Aorta (tissue), 5 donors: ENCODE measurements around the gene PIP4K2B. TPM values are rescaled to one million over a fixed set of nuclear protein-coding genes. Genes with fewer than 3 reads are reported as not detected.
"Not testable (repeated sequence)": the region's sequence is repeated elsewhere in the genome, so short reads cannot be mapped to it uniquely, and the experiment has no call there.

Experiments
- ATAC-seq: fragments of 200-7000 bp; cut with Tn5 transposase; one replicate; pipeline ENCODE4 v1.9.1; 2022; ENCODE audit warnings: moderate library complexity; ENCODE audit not compliant: low FRiP score
- DNase-seq, 2 donors: peaks; one replicate each; pipeline ENCODE4 v3.0.0-alpha.2; 2020
- H3K27ac ChIP-seq, 2 donors: one replicate each; pipeline ENCODE4 v1.5.1; 2013; ENCODE audit warnings: low read length in 2 of 2, mild to moderate bottlenecking in 2 of 2, moderate library complexity in 2 of 2, control low read depth in 1 of 2, inconsistent platforms in 1 of 2, low read depth in 1 of 2
- H3K27me3 ChIP-seq, 2 donors: one replicate each; pipeline ENCODE4 v1.6.1; 2013; ENCODE audit warnings: control low read depth in 1 of 2, low read length in 1 of 2, mild to moderate bottlenecking in 1 of 2, moderate library complexity in 1 of 2; ENCODE audit not compliant: insufficient read depth in 2 of 2, control insufficient read depth in 1 of 2
- H3K36me3 ChIP-seq, 2 donors: one replicate each; pipeline ENCODE4 v1.6.1; 2013; ENCODE audit warnings: control low read depth in 1 of 2, low read length in 1 of 2, mild to moderate bottlenecking in 1 of 2; ENCODE audit not compliant: insufficient read depth in 2 of 2, control insufficient read depth in 1 of 2
- H3K4me1 ChIP-seq, 2 donors: one replicate each; pipeline ENCODE4 v1.6.1; 2013; ENCODE audit warnings: low read length in 2 of 2, control low read depth in 1 of 2, mild to moderate bottlenecking in 1 of 2, moderate library complexity in 1 of 2; ENCODE audit not compliant: insufficient read depth in 2 of 2, control insufficient read depth in 1 of 2
- H3K4me3 ChIP-seq, 2 donors: one replicate each; pipeline ENCODE4 v1.5.1; 2013; ENCODE audit warnings: low read length in 2 of 2, control low read depth in 1 of 2, mild to moderate bottlenecking in 1 of 2
- H3K9me3 ChIP-seq: one replicate; pipeline ENCODE4 v1.6.1; 2013; ENCODE audit warnings: mild to moderate bottlenecking, low read length; ENCODE audit not compliant: control insufficient read depth
- WGBS, 2 donors: extraction: QIAGEN DNeasy Blood & Tissue Kit; methylation state at CpG; one replicate each; pipeline ENCODE4 v1.1.7; 2013; 5-methylcytosine and 5-hydroxymethylcytosine counted together
- intact Hi-C, 2 donors: fragments of 100-400 bp; cut with DNase I; formaldehyde crosslinking; loops; one replicate each; pipeline versions ENCODE4 v1.14.2 to v1.15.0; 2022
- polyA plus RNA-seq, 2 donors: library from polyadenylated mRNA; stranded (reverse); fragments of 200-250 nt; gene quantifications; one replicate each; pipeline ENCODE4 v1.2.3, GENCODE V29; 2013
- total RNA-seq, 2 donors: library from RNA; stranded (reverse); fragmentation: NEBNext Ultra II Directional; extraction: Animal tissue kit (Norgen Biotek cat#: 25700); gene quantifications; one replicate each; pipeline ENCODE4 v1.2.1, GENCODE V29; 2021
- donor health status: healthy with polysubstance abuse.
- donor health status: Bipolar disorder and iron deficiency.
- donor health status: DM: no; HTN: no; CAD: no.
- donor health status: DM: no; HTN: no; CAD: no.
- donor health status: DM: yes; HTN: yes; CAD: no.

PIP4K2B gene
- total and polyA plus RNA-seq, 4 donors = 9.6 to 48.4 (median 29.3) TPM

DNA sequence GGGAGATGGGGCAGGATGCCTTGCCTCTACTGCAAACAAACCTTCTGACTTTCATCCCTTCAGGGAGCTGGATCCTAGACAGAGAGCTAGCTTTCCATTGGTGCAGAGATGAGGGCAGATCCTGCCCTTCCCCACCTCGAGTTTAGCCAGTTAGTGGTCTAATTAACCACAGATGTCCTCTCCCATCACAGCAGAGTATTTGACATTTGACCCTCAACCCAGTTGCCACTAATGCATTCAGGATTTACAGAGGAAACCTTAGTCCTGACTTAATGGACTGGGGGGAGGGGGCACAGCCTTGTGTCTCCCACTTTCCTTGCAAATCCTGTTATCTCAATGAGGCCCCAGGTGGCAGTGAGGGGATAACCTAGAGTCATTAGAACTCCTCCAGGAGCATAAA lies 10.2 kb downstream of the PIP4K2B start:
- DNase-seq (no peak), ATAC-seq (no peak)
- no peak overlapping the region for H3K27ac ChIP-seq
- no peaks in the 10 kb centered on the region for H3K27me3 ChIP-seq
- no peaks in the 10 kb centered on the region for H3K9me3 ChIP-seq
- no peaks in the 10 kb centered on the region for H3K4me1 ChIP-seq
- H3K36me3 ChIP-seq = peaks cover 0 to 9% of the 10 kb centered on the region in 2 donors
- intact Hi-C loops = no loop called here
- WGBS, 2 donors = 5 to 11% methylated on average over 1 of the region's 1 CpG
- no peak overlapping the region for H3K4me3 ChIP-seq

DNA sequence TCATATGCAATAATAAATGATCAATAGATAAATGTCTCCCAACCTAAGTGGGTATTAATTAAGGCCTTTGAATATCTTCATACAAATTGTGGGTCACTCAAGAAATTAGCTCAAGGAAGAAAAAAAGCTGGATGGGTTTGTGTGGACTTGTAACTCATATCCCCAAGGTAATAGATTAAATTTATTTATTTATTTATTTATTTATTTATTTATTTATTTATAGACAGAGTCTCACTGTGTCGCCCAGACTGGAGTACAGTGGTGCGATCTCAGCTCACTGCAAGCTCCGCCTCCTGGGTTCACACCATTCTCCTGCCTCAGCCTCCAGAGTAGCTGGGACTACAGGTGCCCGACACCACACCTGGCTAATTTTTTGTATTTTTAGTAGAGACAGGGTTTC lies 11.4 kb downstream of the PIP4K2B start:
- H3K27me3 ChIP-seq, ATAC-seq, intact Hi-C loops, H3K4me1 ChIP-seq, DNase-seq, H3K9me3 ChIP-seq, H3K4me3 ChIP-seq, H3K27ac ChIP-seq: not testable (repeated sequence)
- 93 to 94% methylated on average over 4 of the region's 4 CpGs for WGBS, 2 donors
- peaks cover 0 to 12% of the 10 kb centered on the region in 2 donors for H3K36me3 ChIP-seq

DNA sequence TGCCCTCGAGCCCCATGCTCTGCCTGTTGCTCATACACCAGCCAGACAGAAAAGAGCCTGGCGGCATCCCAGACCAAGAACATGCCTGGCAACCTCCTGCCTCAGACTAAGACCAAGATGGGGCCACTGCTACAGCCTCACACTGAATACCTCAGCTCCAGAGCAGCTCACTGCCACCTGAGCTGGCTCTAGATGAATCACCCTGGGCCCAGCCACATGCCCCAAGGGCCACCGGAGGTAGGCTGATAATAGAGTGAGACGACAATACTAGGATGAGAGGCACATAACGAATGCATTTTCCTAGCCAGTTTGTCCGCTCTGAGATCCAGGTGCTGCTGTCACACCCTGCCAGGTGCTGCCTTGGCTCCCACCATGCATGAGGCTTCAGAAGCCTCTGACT lies 13.0 kb downstream of the PIP4K2B start:
- no peak for DNase-seq
- H3K27me3 ChIP-seq = no peaks in the 10 kb centered on the region
- ATAC-seq = no peak
- intact Hi-C loops = no loop called here
- H3K4me3 ChIP-seq = no peak overlapping the region
- no peak overlapping the region for H3K27ac ChIP-seq
- peaks cover 3 to 17% of the 10 kb centered on the region in 2 donors for H3K36me3 ChIP-seq
- no peaks in the 10 kb centered on the region for H3K4me1 ChIP-seq
- WGBS, 2 donors = 76% methylated on average over 6 of the region's 6 CpGs
- H3K9me3 ChIP-seq = no peaks in the 10 kb centered on the region

DNA sequence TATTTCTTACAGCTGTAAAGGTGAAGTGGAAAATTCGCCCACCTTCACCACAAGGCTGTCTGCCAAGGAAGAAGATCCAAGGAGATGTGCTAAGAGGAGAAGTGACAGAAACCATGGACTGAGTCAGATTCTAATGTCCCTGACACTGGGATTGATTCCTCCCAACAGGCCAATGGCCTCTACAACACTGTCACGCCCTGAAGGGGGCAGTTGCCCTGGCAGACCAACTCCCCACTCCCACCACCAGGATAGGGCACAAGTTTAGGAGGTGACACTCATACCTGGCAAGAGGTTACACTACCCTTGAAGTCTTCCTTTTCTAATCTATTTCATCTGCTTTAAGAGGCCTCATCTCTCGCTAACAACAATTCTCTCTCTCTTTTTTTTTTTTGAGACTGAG lies 16.1 kb downstream of the PIP4K2B start:
- 89 to 93% methylated on average over 3 of the region's 3 CpGs for WGBS, 2 donors
- Histone ChIP-seq H3K4me1 (no peaks in the 10 kb centered on the region), H3K27me3 (no peaks in the 10 kb centered on the region), H3K36me3 (peaks cover 14 to 33% of the 10 kb centered on the region in 2 donors), H3K27ac (no peak overlapping the region), H3K4me3 (no peak overlapping the region), H3K9me3 (no peaks in the 10 kb centered on the region)
- no peak for DNase-seq
- intact Hi-C loops = no loop called here
- no peak for ATAC-seq

DNA sequence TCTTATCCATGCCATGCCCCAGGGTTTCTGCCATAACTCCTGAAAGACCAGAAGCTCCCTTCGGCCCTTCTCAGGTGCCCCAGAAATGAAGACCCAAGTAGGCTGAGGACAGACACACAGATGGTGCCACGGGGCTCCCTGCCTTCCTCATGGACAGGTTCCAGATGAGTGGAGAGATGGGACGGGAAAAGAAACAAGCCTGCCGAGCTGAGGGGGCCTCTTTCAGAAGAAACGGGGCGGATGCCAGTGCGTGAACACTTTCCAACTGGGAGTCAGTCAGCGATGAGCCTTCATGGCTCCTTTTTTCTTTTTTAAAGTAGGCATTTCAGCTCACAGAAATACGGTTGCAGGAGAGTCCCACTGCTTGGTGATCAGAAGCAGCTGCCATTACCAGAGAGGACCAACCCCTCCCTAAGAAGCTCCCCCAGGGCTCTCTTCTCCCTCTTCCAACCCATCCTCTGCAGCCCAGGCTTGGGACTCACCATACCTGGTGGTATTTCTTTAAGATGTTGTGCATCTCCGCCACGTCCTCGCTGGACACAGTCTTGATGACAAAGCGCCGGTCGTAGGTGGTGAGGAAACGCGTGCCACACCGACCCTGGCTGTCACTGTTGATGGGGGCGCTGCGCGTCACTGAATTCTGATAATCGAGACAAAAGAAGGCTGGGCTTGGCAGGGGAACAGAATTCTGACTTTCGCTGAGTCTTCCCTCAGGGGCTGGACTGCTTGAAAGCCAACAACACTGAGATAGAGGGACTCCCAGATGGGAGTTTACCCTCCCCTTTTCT lies 19.2 kb downstream of the PIP4K2B start:
- DNase-seq (no peak), ATAC-seq (no peak)
- Histone ChIP-seq H3K36me3 (peaks cover 14 to 38% of the 10 kb centered on the region in 2 donors), H3K4me1 (no peaks in the 10 kb centered on the region), H3K27me3 (no peaks in the 10 kb centered on the region), H3K27ac (no peak overlapping the region), H3K9me3 (no peaks in the 10 kb centered on the region), H3K4me3 (no peak overlapping the region)
- WGBS, 2 donors = 87% methylated on average over 23 of the region's 23 CpGs
- intact Hi-C loops = no loop called here

DNA sequence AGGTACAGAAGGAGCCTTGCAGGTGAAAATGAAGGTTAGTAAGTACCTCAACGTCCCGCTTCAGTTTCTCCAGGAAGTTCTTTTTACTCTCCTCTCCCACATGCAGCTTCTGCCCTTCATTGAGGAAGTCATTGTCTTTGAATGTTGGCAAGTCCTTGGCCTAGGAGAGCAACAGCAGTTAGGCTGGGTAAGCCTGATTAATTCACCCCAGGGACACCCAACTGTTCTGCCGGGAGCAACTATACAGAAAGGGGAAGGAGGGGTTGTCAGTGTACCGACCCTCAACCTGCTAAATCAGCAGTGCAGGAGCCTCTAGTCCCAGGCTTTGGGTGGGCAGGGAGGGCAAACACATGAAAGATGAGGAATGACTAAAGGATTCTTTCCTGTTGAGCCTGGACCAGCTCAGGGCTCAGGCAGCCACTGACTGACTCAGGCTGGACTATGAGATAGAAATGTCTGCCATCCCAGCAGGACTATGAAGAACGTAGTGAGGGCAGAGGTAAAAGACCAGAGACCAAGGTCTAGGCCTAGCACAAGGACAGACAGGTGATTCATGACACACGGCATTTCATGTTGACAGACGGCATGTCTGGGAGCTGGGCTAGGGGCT lies 21.6 kb downstream of the PIP4K2B start:
- Histone ChIP-seq H3K9me3 (no peaks in the 10 kb centered on the region), H3K36me3 (peaks cover 14 to 31% of the 10 kb centered on the region in 2 donors), H3K4me1 (no peaks in the 10 kb centered on the region), H3K27me3 (no peaks in the 10 kb centered on the region), H3K4me3 (no peak overlapping the region), H3K27ac (no peak overlapping the region)
- ATAC-seq = no peak
- WGBS, 2 donors = 75% methylated on average over 7 of the region's 7 CpGs
- no peak for DNase-seq
- intact Hi-C loops = no loop called here

DNA sequence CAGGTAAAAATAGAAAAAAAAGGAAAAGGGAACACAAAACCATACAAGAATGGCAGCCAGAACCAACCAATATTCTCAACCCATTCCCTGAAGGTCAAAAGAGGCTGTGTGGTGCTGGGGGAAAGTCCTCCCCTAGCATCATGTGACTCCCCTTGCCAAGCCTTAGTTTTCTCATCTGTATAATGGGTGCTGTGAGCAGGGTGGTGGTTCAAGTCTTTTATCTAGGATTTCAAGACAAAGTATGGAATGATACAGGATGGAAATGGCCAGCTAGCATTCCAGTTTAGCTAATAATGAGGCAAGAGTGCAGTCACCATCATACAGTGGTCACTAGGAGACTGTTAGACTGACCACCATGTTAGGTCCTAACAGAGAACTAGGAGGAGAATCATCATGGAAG lies 26.1 kb downstream of the PIP4K2B start:
- no peaks in the 10 kb centered on the region for H3K4me1 ChIP-seq
- intact Hi-C loops = no loop called here
- ATAC-seq = no peak

DNA sequence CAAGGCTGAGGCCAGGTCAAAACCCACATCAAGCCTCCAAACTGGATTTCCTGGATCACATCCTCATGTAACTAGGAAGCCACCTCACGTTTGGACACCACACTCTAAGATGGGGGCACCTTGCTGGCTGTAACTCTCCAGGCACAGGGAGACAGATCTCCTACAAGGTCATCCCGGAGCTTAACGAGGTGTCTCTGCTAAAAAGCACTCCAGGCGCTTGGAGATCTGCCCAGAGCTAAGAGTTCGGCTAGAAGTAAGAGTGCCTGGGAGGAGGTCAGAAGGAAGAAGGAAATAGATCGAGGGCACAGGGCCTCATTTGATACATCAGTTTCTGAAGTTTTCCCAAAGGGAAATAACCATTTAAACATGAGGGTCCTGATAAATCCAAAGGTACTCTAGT lies 30.9 kb downstream of the PIP4K2B start:
- no peak overlapping the region for H3K4me3 ChIP-seq
- no peaks in the 10 kb centered on the region for H3K9me3 ChIP-seq
- no peak overlapping the region for H3K27ac ChIP-seq
- DNase-seq (no peak), ATAC-seq (no peak)
- H3K4me1 ChIP-seq = no peaks in the 10 kb centered on the region
- WGBS, 2 donors = 64 to 67% methylated on average over 6 of the region's 6 CpGs
- H3K36me3 ChIP-seq = peaks cover 4 to 13% of the 10 kb centered on the region in 2 donors
- intact Hi-C loops = no loop called here
- H3K27me3 ChIP-seq = no peaks in the 10 kb centered on the region

More for the DNA sequence above, 26.1 kb downstream of the PIP4K2B start:
- no peak overlapping the region for H3K27ac ChIP-seq
- H3K36me3 ChIP-seq = peaks cover 0 to 22% of the 10 kb centered on the region in 2 donors
- H3K9me3 ChIP-seq = no peaks in the 10 kb centered on the region
- H3K27me3 ChIP-seq = no peaks in the 10 kb centered on the region
- DNase-seq = no peak
- no peak overlapping the region for H3K4me3 ChIP-seq

DNA sequence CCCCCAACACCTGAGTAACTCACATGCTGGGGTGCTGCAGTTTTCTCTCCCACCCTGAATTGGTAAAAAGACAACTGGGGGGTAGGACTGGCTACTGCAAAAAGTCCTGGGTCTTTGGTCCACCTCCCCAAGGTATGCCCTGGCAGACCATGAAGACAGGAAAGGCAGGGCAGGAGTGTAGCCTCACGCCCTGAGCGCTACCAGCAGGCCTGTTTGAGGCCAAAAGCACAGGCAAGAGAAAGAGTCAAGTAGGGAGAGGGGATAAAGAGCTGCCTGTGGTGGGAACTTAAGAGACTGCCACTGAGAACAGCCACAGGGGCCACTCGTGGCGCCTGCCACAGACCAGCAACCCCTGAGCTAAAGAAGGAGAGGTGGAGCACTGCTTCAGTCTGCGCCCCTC lies 33.0 kb downstream of the PIP4K2B start:
- Histone ChIP-seq H3K4me3 (no peak overlapping the region), H3K27ac (no peak overlapping the region), H3K9me3 (no peaks in the 10 kb centered on the region), H3K4me1 (no peaks in the 10 kb centered on the region), H3K27me3 (no peaks in the 10 kb centered on the region), H3K36me3 (peaks cover 4 to 14% of the 10 kb centered on the region in 2 donors)
- intact Hi-C loops = no loop called here
- DNase-seq (no peak), ATAC-seq (no peak)
- WGBS, 2 donors = 84 to 90% methylated on average over 5 of the region's 5 CpGs
